ENCODE results near the gene CYB561D1. TPM values are rescaled to one million over a fixed set of nuclear protein-coding genes. Genes with fewer than 3 reads are reported as not detected.

The CYB561D1 gene
- total RNA-seq, 4 donors from 2014 or later = 10.5 to 37.4 (median 17.3) TPM

- intact Hi-C loops (cut with DNase I; ENCODE audit: low total_unique reads) = loop anchor here (2.0 kb wide), 1 partner anchor 32 kb away; no protein-coding TSS in a partner anchor
- H3K27ac ChIP-seq = peak overlapping the region; percentile 11 to 64 (median 56)
Observed at GRCh38 chr1:109499081-109499480, 5.2 kb downstream of the CYB561D1 start.

GRCh38 chr1:109499661-109500536 lies 6.0 kb downstream of the CYB561D1 start:
- peak overlapping the region; percentile 31 to 64 (median 56) for H3K27ac ChIP-seq

More at GRCh38 chr1:109499081-109499480, 5.2 kb downstream of the CYB561D1 start:
- Histone ChIP-seq H3K4me3 (no peak overlapping the region), H3K36me3 (no peaks in the 10 kb centered on the region), H3K27me3 (no peaks in the 10 kb centered on the region), H3K4me1 (peaks cover 22 to 51% (median 34%) of the 10 kb centered on the region in 4 donors), H3K9me3 (no peaks in the 10 kb centered on the region)
- TF ChIP-seq POLR2AphosphoS5 (IDR thresholded peaks at IDR 0.05) = no peak
- TF ChIP-seq EP300 (IDR thresholded peaks at IDR 0.05; ENCODE audit: low read depth) = no peak
- DNase-seq = no peak
- WGBS, 2 donors (ENCODE audit: low coverage in 1 of 2) = 76 to 78% methylated on average over 4 to 7 of the region's 7 CpGs
- in situ Hi-C loops (cut with MboI; ENCODE audit: low pct_ligation_motif_present in 1 of 4, low pct_unique_long_range_greater_than_20kb in 1 of 4, low sequenced_read_pairs in 3 of 4) = loop anchor here in 2 of 4 donors (5.0 kb wide), 1 partner anchor 33 kb away; no protein-coding TSS in a partner anchor

DNA sequence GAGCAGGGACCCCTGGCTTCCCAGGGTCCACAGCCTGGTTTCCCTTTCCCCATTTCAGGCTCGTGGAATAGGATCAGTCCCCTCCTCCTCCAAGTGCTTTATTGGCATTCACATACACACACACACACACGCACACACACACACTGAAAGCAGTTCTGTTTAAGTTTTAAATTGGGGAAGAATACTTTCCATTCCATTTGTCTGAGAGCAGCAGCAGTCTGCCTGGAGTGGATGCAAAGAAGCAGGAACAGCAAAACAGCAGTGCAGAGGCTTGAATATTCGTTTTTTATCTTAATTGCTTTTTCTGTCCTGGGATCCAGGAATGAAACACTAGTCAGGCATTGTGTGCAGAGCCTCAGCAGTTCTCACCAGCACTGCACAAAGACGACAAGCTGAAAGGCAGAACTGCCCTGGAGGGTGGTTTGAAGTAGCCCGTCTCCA lies 7.1 kb downstream of the CYB561D1 start:
- TF ChIP-seq, protein P1, sequence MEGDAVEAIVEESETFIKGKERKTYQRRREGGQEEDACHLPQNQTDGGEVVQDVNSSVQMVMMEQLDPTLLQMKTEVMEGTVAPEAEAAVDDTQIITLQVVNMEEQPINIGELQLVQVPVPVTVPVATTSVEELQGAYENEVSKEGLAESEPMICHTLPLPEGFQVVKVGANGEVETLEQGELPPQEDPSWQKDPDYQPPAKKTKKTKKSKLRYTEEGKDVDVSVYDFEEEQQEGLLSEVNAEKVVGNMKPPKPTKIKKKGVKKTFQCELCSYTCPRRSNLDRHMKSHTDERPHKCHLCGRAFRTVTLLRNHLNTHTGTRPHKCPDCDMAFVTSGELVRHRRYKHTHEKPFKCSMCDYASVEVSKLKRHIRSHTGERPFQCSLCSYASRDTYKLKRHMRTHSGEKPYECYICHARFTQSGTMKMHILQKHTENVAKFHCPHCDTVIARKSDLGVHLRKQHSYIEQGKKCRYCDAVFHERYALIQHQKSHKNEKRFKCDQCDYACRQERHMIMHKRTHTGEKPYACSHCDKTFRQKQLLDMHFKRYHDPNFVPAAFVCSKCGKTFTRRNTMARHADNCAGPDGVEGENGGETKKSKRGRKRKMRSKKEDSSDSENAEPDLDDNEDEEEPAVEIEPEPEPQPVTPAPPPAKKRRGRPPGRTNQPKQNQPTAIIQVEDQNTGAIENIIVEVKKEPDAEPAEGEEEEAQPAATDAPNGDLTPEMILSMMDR (IDR thresholded peaks at IDR 0.05) = no peak
- no peak for TF ChIP-seq EP300 (IDR thresholded peaks at IDR 0.05; ENCODE audit: low read depth)
- no peak for TF ChIP-seq POLR2AphosphoS5 (IDR thresholded peaks at IDR 0.05)
- no peak for TF ChIP-seq POLR2A (IDR thresholded peaks at IDR 0.05)
- DNase-seq = no peak
- WGBS, 2 donors (ENCODE audit: low coverage in 1 of 2) = 57 to 65% methylated on average over 1 to 5 of the region's 5 CpGs
- H3K36me3 ChIP-seq = no peaks in the 10 kb centered on the region
- intact Hi-C loops (cut with DNase I; ENCODE audit: low total_unique reads) = no loop called here
- peaks cover 18 to 44% (median 28%) of the 10 kb centered on the region in 4 donors for H3K4me1 ChIP-seq
- no peaks in the 10 kb centered on the region for H3K9me3 ChIP-seq
- in situ Hi-C loops (cut with MboI; ENCODE audit: low pct_ligation_motif_present in 1 of 4, low pct_unique_long_range_greater_than_20kb in 1 of 4, low sequenced_read_pairs in 3 of 4) = no loop called here
- H3K4me3 ChIP-seq = no peak overlapping the region
- peak overlapping the region; percentile 31 to 64 (median 56) for H3K27ac ChIP-seq
- no peaks in the 10 kb centered on the region for H3K27me3 ChIP-seq

More at GRCh38 chr1:109499661-109500536, 6.0 kb downstream of the CYB561D1 start:
- intact Hi-C loops (cut with DNase I; ENCODE audit: low total_unique reads) = loop anchor here (2.0 kb wide), 1 partner anchor 31 kb away; no protein-coding TSS in a partner anchor
- no peaks in the 10 kb centered on the region for H3K9me3 ChIP-seq
- no peak overlapping the region for H3K4me3 ChIP-seq
- in situ Hi-C loops (cut with MboI; ENCODE audit: low pct_ligation_motif_present in 1 of 4, low pct_unique_long_range_greater_than_20kb in 1 of 4, low sequenced_read_pairs in 3 of 4) = loop anchor here in 2 of 4 donors (5.0 kb wide), 1 partner anchor 32 kb away; no protein-coding TSS in a partner anchor
- peaks cover 20 to 49% (median 32%) of the 10 kb centered on the region in 4 donors for H3K4me1 ChIP-seq
- TF ChIP-seq, protein P1 (IDR thresholded peaks at IDR 0.05) = peak; percentile 49 to 74 (median 51)
- no peak for TF ChIP-seq EP300 (IDR thresholded peaks at IDR 0.05; ENCODE audit: low read depth)
- TF ChIP-seq POLR2AphosphoS5 (IDR thresholded peaks at IDR 0.05) = peak in 2 of 3 donors; percentile 40 to 50
- H3K36me3 ChIP-seq = no peaks in the 10 kb centered on the region
- WGBS, 2 donors (ENCODE audit: low coverage in 1 of 2) = 71 to 100% methylated on average over 1 to 4 of the region's 4 CpGs
- no peaks in the 10 kb centered on the region for H3K27me3 ChIP-seq
- peak; percentile 83 for DNase-seq

- Histone ChIP-seq H3K4me1 (peaks cover 18 to 44% (median 28%) of the 10 kb centered on the region in 4 donors), H3K36me3 (no peaks in the 10 kb centered on the region), H3K9me3 (no peaks in the 10 kb centered on the region), H3K27me3 (no peaks in the 10 kb centered on the region), H3K27ac (peak overlapping the region in 3 of 4 donors; percentile 56 to 64 (median 56)), H3K4me3 (no peak overlapping the region)
- in situ Hi-C loops (cut with MboI; ENCODE audit: low pct_ligation_motif_present in 1 of 4, low pct_unique_long_range_greater_than_20kb in 1 of 4, low sequenced_read_pairs in 3 of 4) (no loop called here), intact Hi-C loops (cut with DNase I; ENCODE audit: low total_unique reads) (no loop called here)
- TF ChIP-seq, protein P1 (IDR thresholded peaks at IDR 0.05) = no peak
- no peak for TF ChIP-seq POLR2AphosphoS5 (IDR thresholded peaks at IDR 0.05)
- no peak for TF ChIP-seq POLR2A (IDR thresholded peaks at IDR 0.05)
- no peak for TF ChIP-seq EP300 (IDR thresholded peaks at IDR 0.05; ENCODE audit: low read depth)
- 60 to 77% methylated on average over 1 to 5 of the region's 5 CpGs for WGBS, 2 donors (ENCODE audit: low coverage in 1 of 2)
- DNase-seq = no peak
Observed at GRCh38 chr1:109501644-109502363, 7.9 kb downstream of the CYB561D1 start.
